Thyroid gland (tissue), 4 donors: Measurements from ENCODE around the gene SNX33.

Experiments used
- POLR2A ChIP-seq, 2 donors: fragments of 450-650 bp; IDR thresholded peaks; one replicate each; pipeline ENCODE4 v1.6.1; 2017; ENCODE audit warnings: antibody characterized with exemption in 2 of 2, mild to moderate bottlenecking in 2 of 2, moderate library complexity in 1 of 2
- TF ChIP-seq, protein P1 (sequence below), 6 experiments: fragments of 200-600 bp in 3 of 6; fragments of 450-650 bp in 3 of 6; sonication (generic) in 3 of 6; IDR thresholded peaks; one replicate each; pipeline ENCODE4 v1.5.1; 2016 to 2019; ENCODE audit warnings: antibody characterized with exemption in 6 of 6, mild to moderate bottlenecking in 2 of 6, inconsistent platforms in 1 of 6, moderate library complexity in 1 of 6

- TF ChIP-seq, protein P1, sequence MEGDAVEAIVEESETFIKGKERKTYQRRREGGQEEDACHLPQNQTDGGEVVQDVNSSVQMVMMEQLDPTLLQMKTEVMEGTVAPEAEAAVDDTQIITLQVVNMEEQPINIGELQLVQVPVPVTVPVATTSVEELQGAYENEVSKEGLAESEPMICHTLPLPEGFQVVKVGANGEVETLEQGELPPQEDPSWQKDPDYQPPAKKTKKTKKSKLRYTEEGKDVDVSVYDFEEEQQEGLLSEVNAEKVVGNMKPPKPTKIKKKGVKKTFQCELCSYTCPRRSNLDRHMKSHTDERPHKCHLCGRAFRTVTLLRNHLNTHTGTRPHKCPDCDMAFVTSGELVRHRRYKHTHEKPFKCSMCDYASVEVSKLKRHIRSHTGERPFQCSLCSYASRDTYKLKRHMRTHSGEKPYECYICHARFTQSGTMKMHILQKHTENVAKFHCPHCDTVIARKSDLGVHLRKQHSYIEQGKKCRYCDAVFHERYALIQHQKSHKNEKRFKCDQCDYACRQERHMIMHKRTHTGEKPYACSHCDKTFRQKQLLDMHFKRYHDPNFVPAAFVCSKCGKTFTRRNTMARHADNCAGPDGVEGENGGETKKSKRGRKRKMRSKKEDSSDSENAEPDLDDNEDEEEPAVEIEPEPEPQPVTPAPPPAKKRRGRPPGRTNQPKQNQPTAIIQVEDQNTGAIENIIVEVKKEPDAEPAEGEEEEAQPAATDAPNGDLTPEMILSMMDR (IDR thresholded peaks at IDR 0.05), result no peak
- TF ChIP-seq POLR2A (IDR thresholded peaks at IDR 0.05), result no peak
Measured at GRCh38 chr15:75687486-75688277, 40.0 kb downstream of the SNX33 start.
